GM20000 (cell line): ENCODE data around the gene MAPK4.

Source experiments
- DNase-seq: peaks from one replicate; pipeline ENCODE4 v3.0.0; 2012; ENCODE audit warnings: low spot score
- TF ChIP-seq, protein P1 (sequence below): IDR thresholded peaks from 2 replicates; pipeline ENCODE4 v1.5.1; 2012; ENCODE audit warnings: mild to moderate bottlenecking, control low read depth; ENCODE audit errors: extremely low read depth, missing control alignments

MAPK4 gene

GRCh38 chr18:50749945-50750344 lies 190.1 kb downstream of the MAPK4 start:
- TF ChIP-seq, protein P1, sequence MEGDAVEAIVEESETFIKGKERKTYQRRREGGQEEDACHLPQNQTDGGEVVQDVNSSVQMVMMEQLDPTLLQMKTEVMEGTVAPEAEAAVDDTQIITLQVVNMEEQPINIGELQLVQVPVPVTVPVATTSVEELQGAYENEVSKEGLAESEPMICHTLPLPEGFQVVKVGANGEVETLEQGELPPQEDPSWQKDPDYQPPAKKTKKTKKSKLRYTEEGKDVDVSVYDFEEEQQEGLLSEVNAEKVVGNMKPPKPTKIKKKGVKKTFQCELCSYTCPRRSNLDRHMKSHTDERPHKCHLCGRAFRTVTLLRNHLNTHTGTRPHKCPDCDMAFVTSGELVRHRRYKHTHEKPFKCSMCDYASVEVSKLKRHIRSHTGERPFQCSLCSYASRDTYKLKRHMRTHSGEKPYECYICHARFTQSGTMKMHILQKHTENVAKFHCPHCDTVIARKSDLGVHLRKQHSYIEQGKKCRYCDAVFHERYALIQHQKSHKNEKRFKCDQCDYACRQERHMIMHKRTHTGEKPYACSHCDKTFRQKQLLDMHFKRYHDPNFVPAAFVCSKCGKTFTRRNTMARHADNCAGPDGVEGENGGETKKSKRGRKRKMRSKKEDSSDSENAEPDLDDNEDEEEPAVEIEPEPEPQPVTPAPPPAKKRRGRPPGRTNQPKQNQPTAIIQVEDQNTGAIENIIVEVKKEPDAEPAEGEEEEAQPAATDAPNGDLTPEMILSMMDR: no peak

GRCh38 chr18:50750546-50750945 lies 190.7 kb downstream of the MAPK4 start:
- DNase-seq: no peak
- TF ChIP-seq, protein P1: no peak

More at GRCh38 chr18:50749945-50750344, 190.1 kb downstream of the MAPK4 start:
- DNase-seq: no peak

DNA sequence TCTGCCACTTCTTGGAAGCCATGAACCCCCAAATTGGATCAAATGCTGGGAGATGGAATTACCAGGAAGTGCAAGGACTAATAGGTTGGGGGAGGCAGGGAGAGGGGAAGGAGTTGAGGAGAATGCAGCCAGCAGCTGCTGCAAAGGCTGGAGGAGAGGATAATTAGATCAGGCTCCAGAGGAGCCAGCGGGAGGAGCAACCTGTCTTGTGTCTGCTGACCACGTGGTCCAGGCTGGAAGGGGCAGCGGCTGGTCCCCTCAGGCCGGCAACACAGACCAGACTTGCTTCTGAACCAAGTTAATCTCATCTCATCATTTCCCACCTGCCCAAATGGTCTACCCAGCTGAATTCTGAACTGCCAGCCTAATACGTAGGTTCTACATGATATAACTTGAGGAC lies 191.6 kb downstream of the MAPK4 start:
- no peak for DNase-seq
- TF ChIP-seq, protein P1: no peak

GRCh38 chr18:50751947-50752346 lies 192.1 kb downstream of the MAPK4 start:
- TF ChIP-seq, protein P1: no peak
- no peak for DNase-seq

DNA sequence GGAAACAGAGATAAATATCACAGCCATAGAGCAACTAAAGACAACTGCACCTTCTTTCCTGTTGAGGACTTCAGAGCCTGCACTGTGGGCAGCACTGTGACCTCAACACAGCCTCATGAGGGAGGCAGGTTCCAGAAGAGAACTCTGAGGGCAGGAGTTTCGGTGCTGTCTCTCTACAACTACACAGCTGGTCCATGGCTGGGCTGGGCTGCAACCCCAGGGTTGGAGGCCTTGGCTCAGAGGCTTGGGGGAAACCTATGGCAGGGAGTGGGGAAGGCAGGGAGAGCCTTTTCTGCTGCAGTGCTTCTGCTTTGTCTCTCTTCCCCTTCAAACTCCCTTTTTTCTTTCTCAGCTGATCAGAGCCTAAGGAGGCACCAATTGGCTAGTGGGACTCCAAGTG lies 193.4 kb downstream of the MAPK4 start:
- no peak for DNase-seq
- TF ChIP-seq, protein P1: no peak

- DNase-seq: no peak
- TF ChIP-seq, protein P1: no peak
Measured at GRCh38 chr18:50754297-50754696, 194.4 kb downstream of the MAPK4 start.

DNA sequence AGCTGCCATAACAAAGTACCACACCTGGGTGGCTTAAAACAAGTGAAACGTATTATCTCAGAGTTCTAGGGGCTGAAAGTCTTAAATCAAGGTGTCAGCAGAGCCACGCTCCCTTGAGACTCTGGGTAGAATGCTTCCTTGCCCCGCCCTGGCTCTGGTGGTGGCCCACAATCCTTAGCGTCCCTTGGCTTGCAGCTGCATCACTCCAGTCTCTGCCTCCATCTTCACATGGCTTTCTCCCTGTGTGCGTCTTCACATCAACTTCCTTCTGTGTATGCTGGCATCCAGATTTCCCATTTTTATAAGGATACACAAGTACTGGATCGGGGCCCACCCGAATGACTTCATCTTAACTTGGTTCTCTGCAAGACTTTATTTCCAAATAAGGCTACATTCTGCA lies 197.5 kb downstream of the MAPK4 start:
- DNase-seq: no peak
- TF ChIP-seq, protein P1: no peak
